WI38 (cell line): Measurements from ENCODE around the gene EXOC1L.

Source experiments
- H3K4me3 ChIP-seq: 2 replicates; pipeline ENCODE4 v1.5.1; 2011; ENCODE audit warnings: low read depth, mild to moderate bottlenecking, control low read depth, low read length
- TF ChIP-seq, protein P1 (sequence below): IDR thresholded peaks from 2 replicates; pipeline ENCODE4 v1.5.1; 2012; ENCODE audit warnings: low read depth, mild to moderate bottlenecking, control low read depth, low read length

EXOC1L gene

DNA sequence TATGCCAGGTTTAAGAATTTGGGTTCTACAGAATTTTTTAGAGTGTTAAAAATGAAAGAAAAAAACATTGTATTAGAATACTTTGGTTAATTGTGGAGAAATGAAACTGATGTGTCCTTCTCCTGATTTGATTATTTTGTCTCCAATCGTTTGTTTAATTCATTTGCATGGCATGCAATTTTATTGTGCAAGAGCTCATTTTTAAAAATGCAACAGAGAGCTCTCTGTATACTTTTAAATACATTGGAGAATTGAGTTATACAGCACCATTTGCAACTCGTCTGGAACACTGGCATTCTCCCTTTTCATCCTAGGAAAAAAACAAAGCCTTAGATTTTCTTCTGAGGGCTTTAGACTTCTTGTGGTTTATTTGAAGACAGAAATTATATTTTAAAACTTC lies 689 bp downstream of the EXOC1L start:
- no peak overlapping the region for H3K4me3 ChIP-seq
- TF ChIP-seq, protein P1, sequence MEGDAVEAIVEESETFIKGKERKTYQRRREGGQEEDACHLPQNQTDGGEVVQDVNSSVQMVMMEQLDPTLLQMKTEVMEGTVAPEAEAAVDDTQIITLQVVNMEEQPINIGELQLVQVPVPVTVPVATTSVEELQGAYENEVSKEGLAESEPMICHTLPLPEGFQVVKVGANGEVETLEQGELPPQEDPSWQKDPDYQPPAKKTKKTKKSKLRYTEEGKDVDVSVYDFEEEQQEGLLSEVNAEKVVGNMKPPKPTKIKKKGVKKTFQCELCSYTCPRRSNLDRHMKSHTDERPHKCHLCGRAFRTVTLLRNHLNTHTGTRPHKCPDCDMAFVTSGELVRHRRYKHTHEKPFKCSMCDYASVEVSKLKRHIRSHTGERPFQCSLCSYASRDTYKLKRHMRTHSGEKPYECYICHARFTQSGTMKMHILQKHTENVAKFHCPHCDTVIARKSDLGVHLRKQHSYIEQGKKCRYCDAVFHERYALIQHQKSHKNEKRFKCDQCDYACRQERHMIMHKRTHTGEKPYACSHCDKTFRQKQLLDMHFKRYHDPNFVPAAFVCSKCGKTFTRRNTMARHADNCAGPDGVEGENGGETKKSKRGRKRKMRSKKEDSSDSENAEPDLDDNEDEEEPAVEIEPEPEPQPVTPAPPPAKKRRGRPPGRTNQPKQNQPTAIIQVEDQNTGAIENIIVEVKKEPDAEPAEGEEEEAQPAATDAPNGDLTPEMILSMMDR: no peak

DNA sequence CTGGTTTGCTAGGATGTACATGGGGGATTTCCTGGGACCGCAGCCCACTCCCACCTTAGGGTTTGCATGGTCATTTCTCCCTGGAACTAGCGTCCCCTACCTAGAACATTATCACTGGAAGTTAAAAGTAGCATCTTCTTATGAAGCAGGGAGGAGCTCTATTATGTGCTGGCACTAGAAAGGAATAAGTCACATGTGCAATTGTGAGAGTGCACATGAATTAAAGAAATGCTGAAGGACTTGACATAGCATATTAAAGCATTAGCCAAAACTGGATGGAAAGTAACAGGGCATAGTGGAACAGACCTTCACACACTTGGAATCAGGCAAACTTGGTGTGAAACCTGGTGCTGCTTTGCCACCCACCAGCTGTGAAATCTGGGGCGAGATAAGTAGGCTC lies 2.7 kb downstream of the EXOC1L start:
- H3K4me3 ChIP-seq: no peak overlapping the region
- TF ChIP-seq, protein P1: no peak

DNA sequence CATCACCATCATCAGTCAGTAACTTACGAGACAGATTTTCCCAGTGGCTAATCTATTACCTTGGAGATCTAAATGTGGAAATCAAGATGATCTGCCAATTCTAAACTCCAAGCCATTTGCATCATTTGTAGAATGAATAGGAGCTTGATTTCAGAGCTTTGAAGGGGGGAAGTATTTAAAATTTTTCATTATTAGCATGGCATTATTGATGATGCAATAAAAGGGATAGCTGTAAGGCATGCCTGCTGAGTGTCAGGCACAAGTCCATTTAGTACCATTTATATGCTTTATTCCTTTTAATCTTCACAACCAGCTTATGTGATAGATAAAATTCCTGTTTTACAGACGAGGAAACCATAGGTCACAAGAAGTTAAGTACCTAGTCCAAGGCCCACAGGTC lies 5.3 kb downstream of the EXOC1L start:
- H3K4me3 ChIP-seq: no peak overlapping the region
- TF ChIP-seq, protein P1: no peak

DNA sequence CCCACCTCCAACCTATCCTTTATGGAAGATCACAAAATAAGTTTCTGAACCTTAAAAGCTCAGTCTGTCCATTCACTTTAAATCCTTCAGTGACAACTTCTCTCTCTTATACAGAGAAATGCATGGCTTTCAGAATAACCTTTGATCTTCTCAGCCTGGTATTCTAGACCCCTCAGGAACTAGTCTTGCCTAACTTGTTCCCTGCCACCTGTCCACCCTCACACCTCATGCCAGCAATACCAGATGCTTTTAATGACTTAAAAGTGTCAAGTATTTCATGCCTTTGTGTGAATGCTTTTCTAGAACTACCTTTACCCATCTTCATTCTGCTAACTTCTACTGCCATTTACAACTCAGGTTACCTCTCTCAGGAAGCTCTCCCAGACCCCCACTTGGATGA lies 7.4 kb downstream of the EXOC1L start:
- H3K4me3 ChIP-seq: no peak overlapping the region
- TF ChIP-seq, protein P1: no peak

DNA sequence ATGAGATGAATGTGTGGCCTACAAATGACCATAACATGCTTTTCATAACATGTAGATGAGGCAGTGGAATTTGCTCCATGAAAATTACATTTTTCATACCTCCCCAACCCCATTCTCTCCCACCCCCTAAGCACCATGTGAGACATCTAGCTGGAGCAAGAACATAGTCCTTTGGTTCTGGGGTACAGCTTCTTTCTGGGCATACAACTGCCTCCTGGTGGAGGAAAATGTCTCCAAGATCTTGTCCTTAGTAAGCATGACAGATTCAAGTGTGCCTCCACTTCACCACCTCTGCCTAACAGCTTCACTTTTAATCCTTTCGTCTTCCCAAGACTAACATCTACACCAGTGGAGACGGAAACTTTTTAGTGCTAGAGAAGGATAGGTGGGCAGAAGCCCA lies 8.0 kb downstream of the EXOC1L start:
- no peak overlapping the region for H3K4me3 ChIP-seq
- TF ChIP-seq, protein P1: no peak

DNA sequence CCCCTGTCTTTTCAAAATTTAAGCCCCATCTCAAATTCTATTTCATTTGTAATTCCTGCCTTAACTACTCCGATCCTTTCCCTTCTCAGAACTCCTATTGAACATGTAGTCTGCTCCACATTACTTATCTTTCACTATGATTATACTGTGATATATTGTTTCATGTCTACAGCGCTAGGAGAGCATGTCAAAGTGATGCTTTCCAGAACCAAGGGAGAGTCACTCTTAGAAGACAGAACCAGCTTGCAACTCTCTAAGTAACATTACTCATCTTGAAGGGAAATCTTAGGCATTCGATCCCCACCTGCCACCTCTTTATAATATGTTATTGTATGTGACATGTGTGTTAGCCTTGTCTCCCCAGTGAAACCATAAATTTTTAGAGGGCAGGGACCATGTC lies 10.5 kb downstream of the EXOC1L start:
- no peak overlapping the region for H3K4me3 ChIP-seq
- TF ChIP-seq, protein P1: no peak

DNA sequence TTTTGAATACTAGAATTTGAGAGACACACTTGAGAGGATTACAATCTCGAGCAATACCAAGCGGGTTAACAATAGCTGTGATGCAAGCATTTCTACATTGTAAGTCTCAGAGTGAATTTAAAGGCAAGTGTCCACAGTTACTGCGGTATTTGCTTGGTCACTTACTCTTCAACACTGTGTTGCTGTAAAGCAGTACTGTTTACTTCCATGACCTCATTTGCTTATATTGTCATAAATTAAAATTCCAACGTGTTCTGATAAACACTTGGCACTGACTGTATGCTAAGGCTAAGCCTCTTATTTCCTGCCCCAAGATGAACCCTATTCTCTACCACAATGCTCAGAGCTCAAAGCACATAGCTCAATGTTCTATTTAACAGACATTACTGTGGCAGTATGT lies 11.1 kb downstream of the EXOC1L start:
- no peak overlapping the region for H3K4me3 ChIP-seq
- TF ChIP-seq, protein P1: no peak
